Colonic mucosa (tissue), 4 donors: Measurements from ENCODE around the gene IL20. TPM values are rescaled to one million over a fixed set of nuclear protein-coding genes. Genes with fewer than 3 reads are reported as not detected.

Source experiments
- DNase-seq: peaks from one replicate; pipeline ENCODE4 v3.0.0-alpha.2; 2020
- H3K27ac ChIP-seq: fragments of 200-600 bp; one replicate; pipeline ENCODE4 v1.8.0; 2021
- H3K27me3 ChIP-seq: fragments of 200-600 bp; one replicate; pipeline ENCODE4 v1.8.0; 2021
- H3K36me3 ChIP-seq: fragments of 200-600 bp; one replicate; pipeline ENCODE4 v1.8.0; 2021
- H3K4me1 ChIP-seq: fragments of 200-600 bp; one replicate; pipeline ENCODE4 v1.8.0; 2021; ENCODE audit warnings: mild to moderate bottlenecking
- H3K4me3 ChIP-seq: fragments of 200-600 bp; one replicate; pipeline ENCODE4 v1.8.0; 2021
- H3K9ac ChIP-seq, 2 donors: one replicate each; pipeline ENCODE4 v1.7.0; 2013; ENCODE audit warnings: control low read depth in 2 of 2, low read depth in 2 of 2, low read length in 2 of 2
- H3K9me3 ChIP-seq: fragments of 200-600 bp; one replicate; pipeline ENCODE4 v1.8.0; 2021
- CTCF ChIP-seq: fragments of 200-600 bp; IDR thresholded peaks from one replicate; pipeline ENCODE4 v1.8.0; 2022; ENCODE audit warnings: antibody characterized with exemption, mild to moderate bottlenecking
- intact Hi-C: fragments of 100-400 bp; cut with DNase I; formaldehyde crosslinking; loops from one replicate; pipeline ENCODE4 v1.14.1; 2022
- total RNA-seq, 2 donors: library from RNA; stranded (reverse); fragmentation: NEBNext Ultra II Directional in 1 of 2; extraction: Animal tissue kit (Norgen Biotek cat#: 25700) in 1 of 2; gene quantifications; one replicate each; pipeline ENCODE4 v1.2.1, GENCODE V29; 2021
- donor health status: healthy.
- donor health status: DM: no; HTN: no; CAD: no.
- donor health status: DM: no; HTN: no; CAD: no.

The IL20 gene
- total RNA-seq, 2 donors from 2014 or later: not detected

GRCh38 chr1:206824331-206824730, 41.1 kb upstream of the IL20 start:
- H3K4me1 ChIP-seq: peaks cover 2% of the 10 kb centered on the region
- H3K4me3 ChIP-seq: no peak overlapping the region
- intact Hi-C loops: no loop called here
- no peak for DNase-seq
- H3K9ac ChIP-seq: no peak overlapping the region
- no peaks in the 10 kb centered on the region for H3K27me3 ChIP-seq
- no peaks in the 10 kb centered on the region for H3K36me3 ChIP-seq
- no peak overlapping the region for H3K27ac ChIP-seq
- TF ChIP-seq CTCF: no peak
- H3K9me3 ChIP-seq: no peaks in the 10 kb centered on the region

GRCh38 chr1:206826394-206826793, 39.0 kb upstream of the IL20 start:
- no peak overlapping the region for H3K9ac ChIP-seq
- no peak overlapping the region for H3K27ac ChIP-seq
- no peaks in the 10 kb centered on the region for H3K9me3 ChIP-seq
- no peak for TF ChIP-seq CTCF
- no peaks in the 10 kb centered on the region for H3K36me3 ChIP-seq
- H3K4me3 ChIP-seq: no peak overlapping the region
- no peak for DNase-seq
- intact Hi-C loops: no loop called here
- peaks cover 3% of the 10 kb centered on the region for H3K4me1 ChIP-seq
- H3K27me3 ChIP-seq: no peaks in the 10 kb centered on the region

GRCh38 chr1:206828061-206828460, 37.4 kb upstream of the IL20 start:
- H3K27me3 ChIP-seq: no peaks in the 10 kb centered on the region
- no peak overlapping the region for H3K27ac ChIP-seq
- intact Hi-C loops: no loop called here
- peaks cover 3% of the 10 kb centered on the region for H3K4me1 ChIP-seq
- H3K4me3 ChIP-seq: no peak overlapping the region
- no peaks in the 10 kb centered on the region for H3K36me3 ChIP-seq
- no peaks in the 10 kb centered on the region for H3K9me3 ChIP-seq
- no peak for DNase-seq
- H3K9ac ChIP-seq: no peak overlapping the region
- no peak for TF ChIP-seq CTCF

- no peak for DNase-seq
- Histone ChIP-seq H3K4me1 (peaks cover 3% of the 10 kb centered on the region), H3K27ac (no peak overlapping the region), H3K4me3 (no peak overlapping the region), H3K9ac (no peak overlapping the region), H3K9me3 (no peaks in the 10 kb centered on the region), H3K36me3 (no peaks in the 10 kb centered on the region), H3K27me3 (no peaks in the 10 kb centered on the region)
- intact Hi-C loops: no loop called here
- no peak for TF ChIP-seq CTCF
Measured at GRCh38 chr1:206828765-206829164, 36.7 kb upstream of the IL20 start.

GRCh38 chr1:206829282-206829681, 36.1 kb upstream of the IL20 start:
- no peaks in the 10 kb centered on the region for H3K36me3 ChIP-seq

More at GRCh38 chr1:206829282-206829681, 36.1 kb upstream of the IL20 start:
- H3K9me3 ChIP-seq: no peaks in the 10 kb centered on the region
- no peaks in the 10 kb centered on the region for H3K27me3 ChIP-seq
- no peak for TF ChIP-seq CTCF
- intact Hi-C loops: no loop called here
- H3K4me3 ChIP-seq: no peak overlapping the region
- H3K9ac ChIP-seq: no peak overlapping the region
- DNase-seq: no peak
- H3K4me1 ChIP-seq: peaks cover 3% of the 10 kb centered on the region
- H3K27ac ChIP-seq: no peak overlapping the region
